Fibroblast of mammary gland (primary cell): ENCODE results near the gene DHRS4.
A peak's percentile ranks its signal among the peaks of the same experiment; 100 is the strongest.

Experiments used
- DNase-seq: peaks from one replicate; pipeline ENCODE4 v3.0.0-alpha.2; 2010; ENCODE audit warnings: low read depth
- H3K4me3 ChIP-seq: 2 replicates; pipeline ENCODE4 v1.5.1; 2011; ENCODE audit warnings: low read depth, mild to moderate bottlenecking, low read length, moderate library complexity; ENCODE audit not compliant: control insufficient read depth
- TF ChIP-seq, protein P1 (sequence below): conservative IDR thresholded peaks from 2 replicates; pipeline ENCODE4 v1.5.1; 2011; ENCODE audit warnings: low read depth, low read length, inconsistent platforms; ENCODE audit not compliant: control insufficient read depth, insufficient read depth

DHRS4 gene

DNA sequence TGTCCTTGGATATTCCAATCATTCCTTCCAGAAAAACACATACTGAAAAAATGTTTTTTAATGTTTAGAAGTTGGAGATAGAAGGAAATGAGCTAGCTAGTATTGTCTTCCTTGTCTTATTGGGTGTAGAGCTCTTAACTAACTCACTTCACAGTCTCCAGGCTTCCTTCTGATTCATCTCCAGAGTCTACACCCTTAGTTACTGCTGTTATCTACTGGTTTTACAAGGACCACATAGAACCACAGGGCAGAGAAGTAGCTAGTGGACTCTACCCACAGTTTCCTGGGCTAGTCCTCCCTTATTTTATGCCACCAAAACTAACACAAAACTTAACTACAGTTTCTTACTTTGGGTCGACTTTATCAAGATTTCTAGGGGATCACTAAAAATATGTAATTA lies 31.0 kb upstream of the DHRS4 start:
- TF ChIP-seq, protein P1, sequence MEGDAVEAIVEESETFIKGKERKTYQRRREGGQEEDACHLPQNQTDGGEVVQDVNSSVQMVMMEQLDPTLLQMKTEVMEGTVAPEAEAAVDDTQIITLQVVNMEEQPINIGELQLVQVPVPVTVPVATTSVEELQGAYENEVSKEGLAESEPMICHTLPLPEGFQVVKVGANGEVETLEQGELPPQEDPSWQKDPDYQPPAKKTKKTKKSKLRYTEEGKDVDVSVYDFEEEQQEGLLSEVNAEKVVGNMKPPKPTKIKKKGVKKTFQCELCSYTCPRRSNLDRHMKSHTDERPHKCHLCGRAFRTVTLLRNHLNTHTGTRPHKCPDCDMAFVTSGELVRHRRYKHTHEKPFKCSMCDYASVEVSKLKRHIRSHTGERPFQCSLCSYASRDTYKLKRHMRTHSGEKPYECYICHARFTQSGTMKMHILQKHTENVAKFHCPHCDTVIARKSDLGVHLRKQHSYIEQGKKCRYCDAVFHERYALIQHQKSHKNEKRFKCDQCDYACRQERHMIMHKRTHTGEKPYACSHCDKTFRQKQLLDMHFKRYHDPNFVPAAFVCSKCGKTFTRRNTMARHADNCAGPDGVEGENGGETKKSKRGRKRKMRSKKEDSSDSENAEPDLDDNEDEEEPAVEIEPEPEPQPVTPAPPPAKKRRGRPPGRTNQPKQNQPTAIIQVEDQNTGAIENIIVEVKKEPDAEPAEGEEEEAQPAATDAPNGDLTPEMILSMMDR: no peak
- no peak for DNase-seq
- H3K4me3 ChIP-seq: no peak overlapping the region

DNA sequence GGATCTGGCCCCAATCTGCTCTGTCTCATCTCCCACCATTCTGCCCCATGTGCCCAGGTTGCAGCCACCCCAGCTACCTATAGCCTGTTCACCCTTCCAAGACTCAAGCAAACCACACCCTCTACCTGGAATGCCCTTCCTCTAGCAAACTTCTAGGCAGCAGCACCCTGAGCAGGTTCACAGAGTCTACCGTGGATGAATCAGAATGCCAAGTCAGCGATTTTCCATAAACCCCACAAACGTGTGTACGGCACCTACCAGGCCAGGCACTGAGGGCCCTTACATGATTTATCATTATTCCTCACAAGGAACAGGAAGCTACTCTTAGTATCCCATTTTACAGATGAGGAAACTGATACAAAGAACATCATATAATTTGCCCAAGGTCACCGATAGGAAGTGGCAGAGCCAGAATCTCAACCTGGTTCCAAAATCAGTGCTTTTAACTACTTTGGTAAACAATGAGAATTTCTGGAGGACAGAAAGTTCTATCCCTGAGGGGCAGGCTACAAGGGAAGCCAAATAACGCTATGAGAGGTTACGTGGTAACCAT lies 28.0 kb upstream of the DHRS4 start:
- H3K4me3 ChIP-seq: no peak overlapping the region
- TF ChIP-seq, protein P1: no peak
- no peak for DNase-seq

DNA sequence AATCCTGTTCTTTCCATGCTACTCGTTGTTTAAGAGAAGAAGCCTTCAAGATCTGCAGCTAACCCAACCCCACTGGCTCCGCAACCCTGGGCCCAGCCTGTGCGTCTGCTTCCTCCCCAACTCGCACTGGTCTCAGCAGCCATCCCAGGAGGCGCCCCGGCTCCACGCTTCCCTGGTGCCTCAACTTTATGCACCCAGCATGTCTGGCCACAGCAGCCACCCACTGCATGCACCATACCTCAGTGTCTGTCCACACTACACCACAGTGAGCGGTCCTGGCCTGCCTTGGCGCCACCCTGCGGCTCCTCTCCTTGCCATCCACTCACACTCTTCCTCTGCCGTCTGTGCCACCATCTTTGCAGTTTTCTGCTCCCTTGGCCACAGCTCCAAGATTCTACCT lies 27.0 kb upstream of the DHRS4 start:
- TF ChIP-seq, protein P1: no peak
- no peak for DNase-seq
- no peak overlapping the region for H3K4me3 ChIP-seq

DNA sequence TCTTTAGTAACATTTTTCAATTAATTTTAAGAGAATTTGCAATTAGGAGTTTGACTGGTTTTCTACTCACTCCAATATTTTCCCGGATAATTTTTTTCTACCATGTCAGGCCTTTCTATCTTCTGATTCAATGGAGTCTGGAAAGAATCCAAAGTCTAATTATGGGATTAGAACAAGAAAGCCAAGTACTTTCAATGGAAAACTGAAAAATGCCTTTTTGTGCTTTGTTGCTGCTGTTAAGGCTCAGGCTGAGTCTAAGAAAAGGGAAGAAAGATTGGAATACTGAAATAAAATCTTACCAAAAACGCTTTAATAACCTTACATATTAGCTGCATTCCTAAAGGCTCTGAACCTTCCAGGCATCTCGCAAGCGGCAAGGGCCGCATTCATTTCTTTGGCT lies 24.4 kb upstream of the DHRS4 start:
- no peak for DNase-seq
- TF ChIP-seq, protein P1: no peak
- H3K4me3 ChIP-seq: no peak overlapping the region

DNA sequence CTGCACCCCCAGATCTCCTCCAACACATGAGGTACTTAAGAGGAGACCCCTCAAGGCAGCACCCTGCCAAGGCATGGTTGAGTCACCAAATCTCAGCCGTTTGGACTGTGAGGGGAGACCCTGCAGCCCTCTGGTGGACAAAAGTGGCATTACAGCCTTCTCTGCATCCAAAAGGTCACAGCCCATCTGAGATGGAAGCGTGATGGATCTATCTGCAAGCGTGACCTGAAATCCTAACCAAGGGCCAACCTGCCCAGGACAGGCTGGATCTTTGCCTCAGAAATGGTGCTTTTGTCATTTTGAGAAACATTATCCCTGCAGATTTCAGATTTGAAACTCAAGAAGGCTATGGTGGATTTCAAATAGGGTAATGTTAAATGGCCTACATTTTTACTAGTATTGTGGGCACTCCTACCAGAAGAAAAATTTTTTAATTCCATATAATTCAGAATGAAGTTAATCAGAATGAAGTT lies 23.7 kb upstream of the DHRS4 start:
- peak; percentile 76 for DNase-seq
- H3K4me3 ChIP-seq: no peak overlapping the region
- TF ChIP-seq, protein P1: peak; percentile 97

DNA sequence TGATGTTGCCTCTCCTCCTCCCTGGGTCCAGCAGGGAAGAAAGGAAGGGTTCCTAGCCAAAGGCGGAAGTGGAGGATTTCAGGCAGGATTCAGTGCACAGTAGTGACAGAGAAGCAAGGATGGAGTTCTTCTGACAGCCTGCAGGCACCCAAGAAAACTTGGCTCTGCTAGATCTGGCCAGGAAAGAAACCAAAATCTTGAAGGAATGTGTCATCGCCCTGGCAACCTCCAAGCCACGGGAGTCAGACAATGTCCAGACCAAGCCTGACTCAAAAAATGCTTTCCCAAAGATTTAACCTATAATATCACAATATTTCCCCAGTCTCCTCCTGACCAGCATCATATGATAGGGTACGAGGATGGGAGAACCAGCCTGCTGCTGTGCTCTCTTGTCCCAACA lies 22.8 kb upstream of the DHRS4 start:
- no peak overlapping the region for H3K4me3 ChIP-seq
- peak; percentile 74 for DNase-seq
- TF ChIP-seq, protein P1: no peak
